ENCODE results near the gene RNASEH2B. TPM values are rescaled to one million over a fixed set of nuclear protein-coding genes. Genes with fewer than 3 reads are reported as not detected.

The RNASEH2B gene
- total RNA-seq, 1 donor from 2014 or later, result 23.6 TPM

- FAIRE-seq (no peak), DNase-seq (ENCODE audit: low read depth) (no peak)
- H3K4me1 Mint-ChIP-seq (ENCODE audit: low read depth, unreplicated experiment), result peaks cover 2% of the 10 kb centered on the region
- peaks cover 28% of the 10 kb centered on the region for H3K36me3 Mint-ChIP-seq (ENCODE audit: low read depth, unreplicated experiment)
- Histone ChIP-seq H3K4me3 (ENCODE audit: insufficient read depth, low read depth, low read length) (no peak overlapping the region), H3K79me2 (ENCODE audit: insufficient read depth, low read length) (no peaks in the 10 kb centered on the region), H3K4me1 (ENCODE audit: insufficient read depth, low read length) (no peaks in the 10 kb centered on the region), H3K27me3 (ENCODE audit: insufficient read depth, low read length) (no peaks in the 10 kb centered on the region), H3K27ac (ENCODE audit: low read depth, low read length) (no peak overlapping the region), H4K20me1 (ENCODE audit: insufficient read depth, low read length) (no peaks in the 10 kb centered on the region), H2AFZ (ENCODE audit: low read depth, low read length) (no peak overlapping the region), H3K9me3 (ENCODE audit: insufficient read depth, low read depth, low read length) (no peaks in the 10 kb centered on the region), H3K36me3 (ENCODE audit: insufficient read depth, low read length) (peaks cover 7% of the 10 kb centered on the region), H3K9ac (ENCODE audit: low read length) (no peak overlapping the region), H3K4me2 (ENCODE audit: low read length) (no peak overlapping the region)
- TF ChIP-seq EZH2 (IDR thresholded peaks at IDR 0.05; ENCODE audit: insufficient read depth, low read length) (no peak), CTCF (IDR thresholded peaks at IDR 0.05; ENCODE audit: insufficient read depth, low read depth, low read length) (no peak)
- no peak overlapping the region for H3K27ac Mint-ChIP-seq (ENCODE audit: unreplicated experiment)
- no peak overlapping the region for H3K4me3 Mint-ChIP-seq (ENCODE audit: unreplicated experiment)
- peaks cover 2% of the 10 kb centered on the region for H3K9me3 Mint-ChIP-seq (ENCODE audit: unreplicated experiment)
- H3K27me3 Mint-ChIP-seq (ENCODE audit: low read depth, unreplicated experiment), result no peaks in the 10 kb centered on the region
Observed at GRCh38 chr13:50934735-50935435, 25.3 kb downstream of the RNASEH2B start.

- no peak for DNase-seq (ENCODE audit: low read depth)
- no peak overlapping the region for H2AFZ ChIP-seq (ENCODE audit: low read depth, low read length)
- TF ChIP-seq CTCF (IDR thresholded peaks at IDR 0.05; ENCODE audit: insufficient read depth, low read depth, low read length), result no peak
- TF ChIP-seq EZH2 (IDR thresholded peaks at IDR 0.05; ENCODE audit: insufficient read depth, low read length), result no peak
- Mint-ChIP-seq H3K36me3 (ENCODE audit: low read depth, unreplicated experiment) (peaks cover 35% of the 10 kb centered on the region), H3K4me1 (ENCODE audit: low read depth, unreplicated experiment) (no peaks in the 10 kb centered on the region), H3K9me3 (ENCODE audit: unreplicated experiment) (peaks cover 2% of the 10 kb centered on the region), H3K27ac (ENCODE audit: unreplicated experiment) (no peak overlapping the region), H3K4me3 (ENCODE audit: unreplicated experiment) (no peak overlapping the region), H3K27me3 (ENCODE audit: low read depth, unreplicated experiment) (no peaks in the 10 kb centered on the region)
- peaks cover 7% of the 10 kb centered on the region for H3K36me3 ChIP-seq (ENCODE audit: insufficient read depth, low read length)
- no peak overlapping the region for H3K4me3 ChIP-seq (ENCODE audit: insufficient read depth, low read depth, low read length)
- H3K9me3 ChIP-seq (ENCODE audit: insufficient read depth, low read depth, low read length), result no peaks in the 10 kb centered on the region
- H3K79me2 ChIP-seq (ENCODE audit: insufficient read depth, low read length), result no peaks in the 10 kb centered on the region
- no peaks in the 10 kb centered on the region for H4K20me1 ChIP-seq (ENCODE audit: insufficient read depth, low read length)
- H3K9ac ChIP-seq (ENCODE audit: low read length), result no peak overlapping the region
- no peak for FAIRE-seq
- H3K4me1 ChIP-seq (ENCODE audit: insufficient read depth, low read length), result no peaks in the 10 kb centered on the region
- no peak overlapping the region for H3K27ac ChIP-seq (ENCODE audit: low read depth, low read length)
- H3K4me2 ChIP-seq (ENCODE audit: low read length), result no peak overlapping the region
- H3K27me3 ChIP-seq (ENCODE audit: insufficient read depth, low read length), result no peaks in the 10 kb centered on the region
Observed at GRCh38 chr13:50936679-50937078, 27.1 kb downstream of the RNASEH2B start.

- no peaks in the 10 kb centered on the region for H3K36me3 ChIP-seq (ENCODE audit: insufficient read depth, low read length)
- H3K4me3 ChIP-seq (ENCODE audit: insufficient read depth, low read depth, low read length), result no peak overlapping the region
- DNase-seq (ENCODE audit: low read depth) (no peak), FAIRE-seq (no peak)
- no peaks in the 10 kb centered on the region for H3K27me3 ChIP-seq (ENCODE audit: insufficient read depth, low read length)
- Mint-ChIP-seq H3K27ac (ENCODE audit: unreplicated experiment) (no peak overlapping the region), H3K36me3 (ENCODE audit: low read depth, unreplicated experiment) (peaks cover 24% of the 10 kb centered on the region), H3K4me1 (ENCODE audit: low read depth, unreplicated experiment) (no peaks in the 10 kb centered on the region), H3K27me3 (ENCODE audit: low read depth, unreplicated experiment) (no peaks in the 10 kb centered on the region), H3K9me3 (ENCODE audit: unreplicated experiment) (peaks cover 2% of the 10 kb centered on the region), H3K4me3 (ENCODE audit: unreplicated experiment) (no peak overlapping the region)
- no peak for TF ChIP-seq CTCF (IDR thresholded peaks at IDR 0.05; ENCODE audit: insufficient read depth, low read depth, low read length)
- TF ChIP-seq EZH2 (IDR thresholded peaks at IDR 0.05; ENCODE audit: insufficient read depth, low read length), result no peak
- H3K9ac ChIP-seq (ENCODE audit: low read length), result no peak overlapping the region
- no peaks in the 10 kb centered on the region for H3K79me2 ChIP-seq (ENCODE audit: insufficient read depth, low read length)
- H3K27ac ChIP-seq (ENCODE audit: low read depth, low read length), result no peak overlapping the region
- H2AFZ ChIP-seq (ENCODE audit: low read depth, low read length), result no peak overlapping the region
- H3K4me1 ChIP-seq (ENCODE audit: insufficient read depth, low read length), result no peaks in the 10 kb centered on the region
- no peaks in the 10 kb centered on the region for H4K20me1 ChIP-seq (ENCODE audit: insufficient read depth, low read length)
- no peaks in the 10 kb centered on the region for H3K9me3 ChIP-seq (ENCODE audit: insufficient read depth, low read depth, low read length)
- H3K4me2 ChIP-seq (ENCODE audit: low read length), result no peak overlapping the region
Observed at GRCh38 chr13:50940509-50940908, 30.9 kb downstream of the RNASEH2B start.
